HG02970 (cell line): ENCODE data around the gene FMNL2.

Experiments used
- ATAC-seq: cut with Tn5 transposase; IDR thresholded peaks from one replicate; pipeline ENCODE4 v1.9.1; 2021; ENCODE audit warnings: mild to moderate bottlenecking, moderate library complexity, moderate number of reproducible peaks; ENCODE audit not compliant: unreplicated experiment, low FRiP score

Gene FMNL2

DNA sequence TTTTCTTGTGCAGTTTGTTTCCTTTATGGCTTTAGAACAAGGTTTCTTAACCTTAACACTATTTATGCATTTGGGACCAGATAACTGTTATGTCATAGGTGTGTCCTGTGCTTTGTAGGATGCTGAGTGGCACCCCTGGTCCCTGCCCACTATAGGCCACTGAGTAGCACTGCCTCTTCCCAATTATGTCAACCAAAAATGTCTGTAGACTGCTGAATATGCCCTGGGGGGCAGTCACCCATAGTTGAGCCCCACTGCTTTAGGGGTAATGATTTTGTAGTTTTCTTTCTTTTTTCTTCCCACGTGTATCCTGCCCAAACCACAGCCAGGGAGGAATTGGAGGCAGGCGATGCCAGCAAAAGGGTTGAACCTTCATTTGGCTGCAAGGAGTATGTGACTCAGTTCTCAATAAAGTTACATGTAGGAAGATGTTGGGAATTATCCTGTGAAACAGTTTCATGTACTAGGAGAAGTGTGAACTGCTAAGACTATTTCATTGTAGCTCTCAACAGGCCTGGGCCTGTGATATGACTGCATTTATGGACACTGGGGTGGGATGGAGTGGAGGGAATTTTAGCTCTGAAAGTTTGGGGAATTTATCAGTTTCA lies 65.7 kb downstream of the FMNL2 start:
- no peak for ATAC-seq

DNA sequence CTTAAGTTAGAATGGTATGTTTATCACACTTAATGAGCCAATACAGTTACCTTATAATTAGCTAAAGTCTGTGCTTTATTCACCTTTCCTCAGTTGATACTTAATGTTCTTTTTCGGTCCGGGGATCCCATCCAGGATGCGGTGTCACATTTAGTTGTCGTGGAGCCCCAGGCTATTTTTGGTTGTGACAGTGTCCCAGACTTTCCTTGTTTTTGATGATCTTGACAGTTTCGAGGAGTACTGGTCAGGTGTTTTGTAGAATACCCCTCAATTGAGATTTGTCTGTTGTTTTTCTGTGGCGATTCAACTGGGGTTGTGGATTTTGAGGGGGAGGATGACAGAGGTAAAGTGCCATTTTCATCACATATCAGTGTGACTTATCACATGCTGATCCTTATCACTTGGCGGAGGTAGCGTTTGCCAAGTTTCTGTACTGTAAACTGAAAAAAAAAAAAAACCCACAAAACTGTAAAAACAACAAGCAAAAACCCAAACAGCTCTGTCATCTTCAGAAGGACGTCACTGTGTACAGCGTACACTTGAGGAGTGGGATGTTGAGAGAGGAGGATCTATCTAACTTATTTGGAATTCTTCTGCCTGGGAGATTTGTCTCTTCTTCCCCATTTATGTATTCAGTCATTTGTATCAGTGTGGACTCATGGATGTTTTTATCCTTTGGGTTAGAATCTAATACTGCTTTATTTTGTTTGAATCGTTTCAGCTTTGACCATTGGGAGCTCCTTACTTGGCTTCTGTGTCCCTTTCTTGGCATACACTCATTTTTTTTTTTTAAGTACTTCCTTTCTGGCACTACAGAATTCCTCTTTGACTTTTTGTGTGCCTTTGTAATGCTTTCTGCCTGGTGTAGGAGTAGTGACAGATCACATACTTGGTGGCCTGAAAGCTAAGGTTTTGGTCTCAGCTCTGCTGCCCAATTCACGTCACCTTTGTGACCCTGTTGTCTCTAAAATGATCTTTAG lies 68.1 kb downstream of the FMNL2 start:
- ATAC-seq = no peak

DNA sequence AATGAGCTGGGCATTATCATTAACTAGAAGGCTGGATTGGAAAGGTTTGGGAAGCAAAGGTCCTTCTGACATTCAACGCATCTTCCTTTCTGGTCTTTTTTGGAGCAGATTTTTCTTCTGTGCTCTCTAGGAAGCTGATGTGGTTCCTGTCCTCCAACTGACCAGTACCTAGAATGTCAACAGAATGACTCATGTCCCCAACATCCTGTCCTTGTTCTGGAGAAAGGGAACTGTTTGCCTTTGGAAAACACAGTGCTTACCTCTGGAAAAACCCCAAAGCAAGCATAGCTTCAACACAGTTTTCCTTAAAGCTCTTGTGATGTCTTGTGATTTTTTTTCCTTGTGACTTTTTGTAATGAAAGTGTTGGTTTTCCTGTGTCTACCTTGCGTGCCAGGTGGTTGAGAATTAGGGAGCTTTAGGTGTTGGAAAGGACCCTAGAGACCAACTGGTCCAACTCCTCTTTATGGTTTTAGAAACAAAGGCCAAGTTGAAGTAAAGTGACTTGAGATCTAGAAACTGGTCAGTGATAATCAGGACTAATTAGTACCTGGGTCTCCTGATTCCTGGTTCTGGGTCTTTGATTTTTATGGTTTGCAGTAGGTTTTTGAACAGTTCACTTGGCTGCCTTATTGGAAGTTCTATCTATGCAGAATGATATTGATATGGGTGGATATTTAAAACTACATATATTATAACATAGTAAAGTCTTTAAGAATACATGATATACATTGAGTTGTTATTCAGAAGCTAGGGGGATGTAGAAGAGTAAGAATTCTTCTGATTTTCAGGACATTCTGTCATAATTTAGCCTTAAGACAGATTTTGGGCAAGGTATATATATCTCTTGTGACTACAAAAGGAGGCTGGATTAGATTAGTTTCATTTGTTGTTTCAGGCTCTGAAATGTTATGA lies 70.5 kb downstream of the FMNL2 start:
- no peak for ATAC-seq

DNA sequence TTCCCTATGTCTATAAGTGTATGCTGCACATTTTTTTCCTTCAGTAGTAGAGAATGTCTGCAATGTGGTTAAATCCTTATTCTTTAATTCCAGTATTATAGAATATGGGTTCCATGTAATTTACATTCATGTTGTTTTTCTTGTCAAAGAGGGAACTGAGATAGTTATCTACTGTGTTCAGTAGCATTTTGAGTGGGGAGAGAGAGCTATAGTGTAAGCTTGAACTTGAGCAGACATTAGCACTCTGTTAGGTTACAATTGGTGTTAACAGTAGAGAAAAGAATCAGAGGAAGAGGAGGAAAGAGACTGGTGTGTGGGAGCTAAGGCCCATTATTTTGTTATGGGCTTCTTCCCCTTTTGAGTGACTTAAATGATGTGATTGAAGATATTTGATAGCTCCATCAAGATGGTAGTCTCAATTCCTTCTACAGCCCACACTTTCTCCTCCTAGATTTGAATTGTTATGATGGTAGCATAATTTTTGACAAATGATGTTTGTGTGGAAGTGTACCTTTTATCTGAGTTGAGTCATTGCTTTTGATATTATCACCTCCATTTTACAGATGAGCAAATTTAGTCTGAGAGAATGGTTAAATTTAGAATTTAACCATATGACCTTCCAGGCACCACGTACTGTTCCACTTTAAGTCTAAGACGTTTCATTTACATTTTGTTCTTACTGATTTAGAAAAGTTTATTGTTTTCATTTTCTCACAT lies 71.3 kb downstream of the FMNL2 start:
- no peak for ATAC-seq

DNA sequence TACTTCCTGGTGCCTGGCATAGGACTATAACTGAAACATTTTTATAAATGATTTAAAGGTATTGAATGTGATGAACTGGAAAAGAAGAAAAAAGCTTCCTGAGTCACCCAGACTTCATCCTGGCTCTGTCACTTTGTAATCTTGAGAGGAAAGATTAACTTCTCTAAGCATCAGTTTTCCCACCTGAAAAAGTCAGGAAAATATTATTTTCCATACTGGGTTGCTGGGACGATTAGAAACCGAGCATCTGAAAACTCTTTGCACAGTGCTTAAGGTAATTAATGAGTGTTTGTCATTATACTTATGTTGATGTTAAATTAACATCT lies 71.8 kb downstream of the FMNL2 start:
- no peak for ATAC-seq

DNA sequence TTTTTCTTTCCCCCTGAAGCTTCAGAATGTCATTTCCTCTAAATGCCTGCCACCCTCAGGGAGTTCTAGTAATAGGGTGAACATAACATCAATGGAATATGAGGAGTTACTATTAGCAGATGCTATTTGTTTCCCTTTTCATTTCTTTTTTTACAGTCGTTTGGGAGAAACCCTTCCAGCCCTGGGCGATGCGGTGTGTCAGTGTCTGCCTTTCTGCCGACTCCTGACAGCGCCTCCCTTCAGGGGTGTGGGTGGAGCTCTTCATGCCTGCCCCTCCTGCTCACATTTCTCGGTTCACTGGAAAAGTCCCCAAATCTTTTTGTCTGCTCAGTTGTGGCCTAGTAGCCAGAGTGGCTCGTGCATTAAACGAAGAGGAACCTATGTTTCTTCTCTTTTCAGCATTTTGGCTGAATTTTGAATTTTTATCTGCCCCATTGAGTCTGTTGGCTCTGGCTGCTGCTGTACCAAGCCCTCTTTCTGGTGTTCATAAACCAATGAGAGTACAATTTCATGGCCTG lies 72.3 kb downstream of the FMNL2 start:
- peak; percentile 70 for ATAC-seq

DNA sequence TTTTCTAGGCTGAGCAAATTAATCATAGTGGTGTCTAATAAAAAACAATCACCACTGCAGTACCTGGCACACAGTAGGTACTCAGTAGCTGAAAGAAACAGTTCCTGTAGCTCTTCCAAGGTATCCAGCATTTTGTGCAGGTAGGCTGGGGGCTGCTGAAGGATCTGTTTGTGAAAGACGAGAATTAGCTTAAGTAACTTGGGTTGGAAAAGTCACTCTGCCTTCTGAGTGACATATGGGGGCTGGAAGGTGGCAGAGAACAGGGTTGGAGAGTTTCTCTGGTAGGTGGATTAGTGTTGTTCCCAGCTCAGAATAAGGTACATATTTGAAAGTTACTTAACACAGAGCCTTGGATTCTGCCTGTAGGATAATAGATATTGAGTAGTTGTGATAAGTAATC lies 72.8 kb downstream of the FMNL2 start:
- no peak for ATAC-seq

DNA sequence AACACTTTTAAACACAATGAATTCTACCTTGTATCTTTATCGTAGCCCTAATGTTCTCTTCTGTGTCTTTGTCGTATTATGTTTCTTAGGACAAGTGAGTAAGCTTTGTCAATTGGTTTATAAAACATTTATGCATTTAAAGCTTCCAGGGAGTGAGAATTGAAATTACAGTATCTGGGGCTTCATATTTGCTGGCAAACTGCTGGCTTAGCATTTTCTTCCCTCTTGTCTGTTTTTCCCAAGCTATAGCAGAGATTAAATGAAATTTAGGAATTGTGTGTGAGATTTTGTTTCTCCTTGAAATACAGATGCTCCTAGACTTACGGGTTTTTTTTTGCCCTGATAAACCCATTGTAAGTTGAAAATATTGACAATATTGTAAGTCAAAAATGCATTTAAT lies 73.3 kb downstream of the FMNL2 start:
- no peak for ATAC-seq

DNA sequence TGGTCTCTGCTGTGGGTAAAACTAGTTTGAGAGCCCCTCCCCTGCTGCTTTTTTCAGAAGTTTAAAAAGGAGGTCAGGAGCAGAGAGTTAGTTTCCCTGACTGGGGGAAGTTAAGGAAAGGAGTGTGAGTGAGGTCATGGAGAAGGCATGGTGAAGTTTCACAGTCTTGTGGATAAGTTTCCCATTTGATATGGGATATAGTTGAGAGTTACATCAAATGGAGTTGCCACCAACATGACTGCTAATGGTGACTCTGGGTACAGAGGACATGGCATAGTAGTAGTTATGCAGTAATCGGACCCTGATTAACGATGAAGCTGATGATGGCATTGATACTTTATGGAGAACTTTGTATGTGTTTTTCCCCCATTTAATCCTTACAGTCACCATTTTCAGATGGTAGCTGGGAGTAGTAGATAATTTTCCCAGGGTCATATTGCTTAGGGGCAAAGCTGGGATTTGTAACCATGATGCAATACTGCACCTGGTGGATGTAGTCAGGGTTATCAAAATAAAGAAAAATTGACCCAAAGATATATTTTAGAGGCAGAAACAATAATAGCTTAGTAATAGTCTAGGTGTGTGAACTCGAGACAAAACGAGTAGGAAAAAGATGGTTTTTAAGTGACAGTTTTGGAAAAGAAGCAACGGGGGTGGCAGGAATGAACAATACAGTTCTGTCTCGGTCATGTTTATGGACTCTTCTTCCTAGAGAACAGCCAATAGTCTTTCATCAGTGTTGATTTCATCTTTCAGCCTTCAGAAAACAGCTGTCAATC lies 74.6 kb downstream of the FMNL2 start:
- ATAC-seq = no peak

DNA sequence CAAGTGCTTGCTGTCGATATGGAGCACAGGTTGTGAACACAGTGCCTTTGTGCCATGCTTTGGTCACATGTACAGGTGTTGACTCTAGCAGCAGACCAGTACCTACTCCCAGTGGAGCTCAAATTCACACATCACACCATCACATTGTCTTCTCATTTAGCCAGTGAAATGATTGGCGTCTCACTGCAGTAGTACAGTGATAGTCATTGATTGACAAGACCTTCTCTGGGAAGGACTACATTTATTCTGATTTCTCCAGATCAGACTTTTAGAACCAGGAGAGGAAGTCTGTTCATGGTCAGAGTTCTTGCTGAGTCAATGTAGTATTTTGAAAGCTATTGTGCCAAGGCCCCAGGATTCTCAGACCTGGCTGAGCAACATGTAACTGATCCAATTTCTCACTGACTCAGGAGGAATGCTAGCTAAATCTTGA lies 75.2 kb downstream of the FMNL2 start:
- ATAC-seq = no peak

DNA sequence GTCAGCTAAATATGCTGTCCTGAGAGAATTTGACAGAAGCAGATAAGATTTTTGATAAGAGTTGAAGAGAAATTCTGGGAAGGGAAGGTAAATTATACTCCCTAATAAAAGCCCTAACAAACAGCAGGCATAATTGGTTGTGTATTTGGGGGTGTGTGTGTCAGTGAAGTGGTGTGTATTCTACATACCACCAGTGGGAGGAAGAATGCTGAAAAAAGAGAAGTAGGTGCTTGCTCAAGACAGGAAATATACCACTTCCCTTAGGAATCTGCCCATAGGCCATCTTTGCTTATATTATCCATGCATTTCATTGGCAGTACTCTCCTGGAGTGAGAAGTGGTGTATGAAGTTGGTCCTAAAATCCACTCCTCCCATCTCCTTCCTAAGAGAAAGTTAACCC lies 76.2 kb downstream of the FMNL2 start:
- ATAC-seq = no peak

DNA sequence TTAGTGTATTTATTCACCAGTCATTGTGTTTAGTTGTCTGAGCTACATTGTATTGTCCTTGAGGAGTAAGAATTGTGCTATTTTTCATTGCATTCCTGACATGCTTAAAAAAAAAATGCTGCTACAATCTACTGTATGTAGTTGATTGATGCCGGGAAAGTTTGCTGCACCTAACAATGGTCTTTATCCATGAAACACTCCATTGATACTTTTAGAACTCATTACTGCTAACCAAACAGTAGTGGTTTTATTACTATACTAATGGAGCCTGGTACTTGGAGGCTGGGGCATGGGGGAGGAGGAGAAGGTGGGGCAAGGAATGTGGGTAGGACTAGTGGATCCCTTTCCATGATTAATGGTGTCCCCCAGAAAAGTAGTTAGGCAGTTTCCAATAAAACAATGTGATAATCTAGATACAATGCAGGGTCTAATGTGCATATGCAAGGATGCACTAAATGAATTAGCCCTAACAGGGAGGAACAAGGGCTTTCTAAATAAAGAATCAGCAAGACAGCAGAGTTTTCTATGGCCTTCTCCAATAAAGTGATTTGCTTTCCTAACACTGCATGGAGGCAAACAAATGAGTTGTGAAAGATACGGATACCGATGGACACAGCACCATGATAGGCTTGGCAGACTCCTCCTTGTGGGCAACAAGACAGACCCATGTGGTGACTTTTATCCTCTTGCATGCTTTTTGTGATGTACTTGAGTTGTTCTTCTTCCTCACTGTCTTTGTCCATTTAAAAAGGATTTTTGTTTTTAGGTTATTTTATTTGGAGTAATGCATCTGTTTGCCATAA lies 78.5 kb downstream of the FMNL2 start:
- no peak for ATAC-seq

DNA sequence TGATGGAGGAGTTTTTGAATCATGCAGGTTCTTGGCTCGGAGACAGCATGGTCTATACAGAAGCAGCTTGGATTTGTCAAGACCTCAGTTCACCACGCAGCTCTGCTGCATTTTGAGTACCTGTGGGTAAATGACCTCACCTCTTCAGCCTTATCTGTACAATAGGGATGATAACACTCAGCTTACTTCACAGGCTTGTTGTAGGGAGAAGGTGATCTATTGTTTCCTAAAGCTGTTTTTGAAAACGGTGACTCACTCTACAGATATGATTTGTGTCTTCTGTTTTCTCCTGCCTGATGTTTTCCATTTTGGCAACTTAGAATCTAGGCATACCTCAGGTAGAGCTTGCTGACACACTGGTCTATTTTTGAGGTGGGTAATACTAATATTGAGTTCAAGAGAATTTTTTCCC lies 80.3 kb downstream of the FMNL2 start:
- ATAC-seq = no peak

DNA sequence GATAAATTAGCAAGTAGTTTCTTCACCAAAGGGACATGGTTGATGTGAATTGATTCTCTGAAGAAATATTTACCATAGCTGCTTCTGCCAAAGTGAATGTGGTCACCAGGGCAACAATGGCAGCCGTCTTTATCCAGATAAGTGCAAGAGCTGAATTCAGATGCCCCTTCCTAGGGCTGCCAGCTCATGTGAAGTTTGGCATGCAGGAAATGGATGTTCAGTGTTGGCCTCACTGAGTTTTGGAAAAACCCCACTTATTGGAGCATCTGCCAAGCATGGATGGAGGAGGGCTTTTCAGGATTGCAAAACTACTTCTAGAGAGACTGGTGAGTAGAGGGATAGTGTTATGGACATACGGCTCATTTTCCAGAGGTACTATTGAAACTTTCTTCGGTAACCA lies 80.8 kb downstream of the FMNL2 start:
- ATAC-seq = no peak

DNA sequence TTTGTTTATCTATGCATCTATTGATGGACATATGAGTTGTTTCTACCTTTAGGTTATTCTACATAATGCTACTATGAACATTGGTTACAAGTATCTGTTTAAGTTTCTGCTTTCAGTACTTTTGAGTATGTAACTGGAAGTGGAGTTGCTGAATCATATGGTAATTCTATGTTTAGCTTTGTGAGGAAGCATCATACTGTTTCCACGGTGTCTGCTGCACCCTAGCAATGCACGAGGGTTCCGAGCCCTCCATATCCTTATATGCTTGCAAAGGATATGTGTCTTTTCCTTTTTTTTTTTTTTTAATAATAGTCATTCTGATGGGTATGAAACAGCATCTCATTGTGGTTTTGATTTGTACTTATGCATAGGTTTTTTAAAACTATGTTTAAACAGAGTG lies 83.7 kb downstream of the FMNL2 start:
- no peak for ATAC-seq

DNA sequence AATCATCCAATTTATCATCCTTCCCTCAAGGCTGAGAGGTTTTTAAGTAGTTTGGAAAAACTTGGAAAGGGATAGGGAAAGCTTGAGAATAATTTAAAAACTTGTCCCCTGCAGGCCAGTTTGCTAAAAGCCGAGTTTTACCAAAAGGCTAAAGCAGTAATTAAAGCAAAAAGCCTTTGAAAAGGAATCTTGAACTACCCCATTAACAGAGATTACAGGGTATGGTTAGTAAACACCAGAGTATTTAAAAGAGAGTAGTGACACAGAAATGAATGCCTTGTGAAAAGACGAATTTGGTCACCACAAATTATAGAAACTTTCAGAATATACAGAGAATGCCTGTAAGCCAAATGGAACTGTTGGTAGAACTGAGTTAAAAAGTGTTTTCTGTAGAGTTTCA lies 85.0 kb downstream of the FMNL2 start:
- no peak for ATAC-seq

DNA sequence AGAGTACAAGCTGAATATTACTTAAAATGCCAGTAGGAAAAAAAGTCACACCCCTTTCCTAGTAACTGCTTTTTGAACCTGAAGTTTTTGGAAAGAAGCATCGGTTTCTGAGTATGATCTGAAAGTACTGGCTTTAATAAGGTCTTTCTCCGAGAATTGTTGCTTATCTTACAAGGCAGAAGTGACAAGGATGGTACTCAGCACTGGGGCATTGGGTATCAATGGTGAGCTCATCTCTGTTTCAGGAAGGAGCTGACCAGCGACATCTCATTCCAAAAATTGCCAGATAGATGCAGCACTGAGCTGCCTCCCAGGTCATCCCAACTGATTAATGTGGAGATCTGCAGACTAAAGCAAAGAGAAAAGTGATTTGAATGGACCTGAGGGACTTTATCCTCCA lies 85.4 kb downstream of the FMNL2 start:
- ATAC-seq = no peak

DNA sequence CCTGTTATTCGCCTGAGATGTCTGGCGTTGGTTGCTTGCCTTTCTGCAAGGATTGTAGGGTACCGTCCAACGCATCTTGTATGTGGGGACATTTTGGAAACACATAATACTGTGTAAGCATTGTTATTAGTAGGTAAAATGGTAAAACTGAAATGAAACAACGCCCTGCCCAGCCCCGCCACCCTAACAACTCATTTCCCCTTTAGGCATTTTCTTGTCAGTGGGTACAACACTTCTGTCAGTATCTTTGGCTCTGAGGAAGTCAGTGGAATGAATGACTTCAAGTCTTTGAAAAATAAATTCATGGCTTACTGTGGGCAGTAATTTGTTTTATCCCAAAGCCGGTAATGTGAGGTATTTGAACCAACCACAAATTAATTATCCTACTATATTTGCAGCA lies 86.0 kb downstream of the FMNL2 start:
- no peak for ATAC-seq
